Activated T-cell treated with anti-CD3 and anti-CD28 coated beads for 1 hour (primary cell): Measurements from ENCODE around the gene SETBP1.

ENCODE experiments used
- DNase-seq: peaks from one replicate; pipeline ENCODE4 v3.0.0-alpha.2; 2020; ENCODE audit warnings: low read depth

The SETBP1 gene

DNA sequence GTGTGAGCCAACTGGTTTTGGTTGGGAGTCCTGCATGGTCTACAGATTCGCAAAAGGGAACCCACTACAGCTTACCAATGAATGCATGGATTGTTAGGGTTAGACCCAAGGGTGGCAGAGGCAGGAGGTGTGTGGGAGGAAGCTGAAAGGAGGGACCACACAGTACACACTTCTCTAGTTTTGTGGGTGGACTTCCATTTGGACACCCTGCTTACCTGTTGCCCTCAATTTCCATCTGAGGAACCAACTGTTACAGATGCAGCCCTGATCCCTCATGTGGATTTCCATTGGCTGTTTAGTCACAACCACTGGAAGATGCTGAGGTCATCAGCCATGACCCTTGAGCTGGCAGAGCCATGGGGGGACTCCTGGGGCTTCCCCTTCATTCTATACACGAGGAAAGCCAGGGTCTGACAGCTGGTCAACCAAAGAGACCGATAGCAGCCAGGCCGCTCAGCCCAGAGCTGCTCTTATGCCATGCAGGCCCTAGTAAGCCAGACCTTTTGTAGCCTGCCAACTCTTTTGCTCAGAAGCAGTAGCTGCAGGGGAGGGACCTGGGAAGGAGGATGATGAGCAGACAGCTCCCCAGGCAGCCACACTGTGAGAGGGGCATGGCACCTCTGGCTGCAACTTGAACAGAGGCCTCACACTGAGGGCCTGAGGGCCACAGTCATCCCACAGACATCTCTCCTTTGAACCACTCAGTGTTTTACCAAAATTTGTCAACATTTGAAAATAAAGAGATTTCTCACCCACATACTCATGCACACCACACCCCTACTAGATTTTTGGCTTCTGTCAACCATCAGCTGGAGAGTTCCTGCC lies 162.1 kb downstream of the SETBP1 start:
- no peak for DNase-seq

DNA sequence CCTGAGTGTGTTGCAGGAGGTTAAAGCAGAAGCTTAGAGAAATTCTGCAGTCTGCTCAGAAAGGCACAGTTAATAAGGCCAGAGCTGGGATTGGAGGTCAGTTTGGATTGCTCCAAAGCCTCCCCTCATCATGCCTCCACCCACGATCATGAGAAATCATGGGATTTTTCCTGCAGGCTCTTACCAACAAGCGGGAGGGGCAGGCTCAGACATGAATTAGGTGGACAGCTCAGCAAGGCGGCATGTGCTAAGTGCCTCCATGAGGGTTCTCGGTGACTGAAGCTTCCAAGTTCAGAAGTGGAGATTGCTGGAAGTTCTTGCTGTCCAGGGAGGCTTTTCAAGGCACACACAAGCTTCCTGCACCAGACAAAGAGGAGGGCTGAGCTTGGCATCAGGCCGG lies 163.8 kb downstream of the SETBP1 start:
- DNase-seq: no peak

DNA sequence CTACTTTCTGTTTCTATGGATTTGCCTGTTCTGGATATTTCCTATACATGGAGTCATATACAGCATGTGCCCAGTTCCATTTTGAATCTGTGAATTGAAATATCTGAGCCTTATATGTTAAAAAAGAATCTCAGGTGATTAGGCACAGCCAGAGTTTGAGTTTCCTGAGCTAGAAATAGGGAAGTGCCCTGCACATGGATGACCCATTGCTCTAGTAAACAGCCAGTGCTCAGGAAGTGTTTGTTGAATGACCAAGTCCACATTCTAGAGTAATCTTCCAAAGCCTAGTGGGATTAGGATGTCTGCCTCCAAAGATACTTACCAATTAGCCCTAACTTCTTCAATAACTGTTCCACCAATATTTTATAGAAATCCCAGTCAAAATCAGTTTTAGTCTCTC lies 165.8 kb downstream of the SETBP1 start:
- no peak for DNase-seq

DNA sequence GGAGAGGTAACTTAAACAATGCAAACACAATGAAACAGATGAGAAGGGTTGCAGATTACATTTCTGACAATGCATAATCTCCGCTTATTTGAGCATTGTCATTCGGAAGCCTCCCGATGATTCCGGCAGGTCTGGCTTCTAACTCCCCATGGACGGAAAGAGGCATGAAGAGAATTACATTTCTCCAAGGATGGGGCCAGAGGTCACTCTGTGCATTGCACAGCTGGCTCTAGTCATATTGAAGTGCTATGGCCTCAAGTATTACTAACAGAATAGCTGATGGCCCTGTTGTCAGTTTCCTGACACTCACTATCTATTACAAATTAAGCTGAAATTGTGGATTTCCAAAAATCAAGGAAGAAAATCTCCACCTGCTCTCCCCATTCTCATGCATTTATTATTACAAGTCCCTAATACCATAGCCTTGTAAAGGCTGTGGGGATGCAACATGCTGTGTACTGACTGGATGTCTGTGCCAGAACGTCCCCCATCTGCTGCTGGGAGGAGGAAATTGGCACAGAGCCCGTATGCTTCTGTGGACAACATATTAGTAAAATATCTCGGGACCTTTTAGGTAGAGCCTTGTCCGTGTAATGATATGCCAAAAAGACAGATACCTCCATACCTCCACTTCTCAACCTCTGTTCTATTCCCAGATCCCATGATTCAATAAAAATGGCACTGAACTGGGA lies 168.1 kb downstream of the SETBP1 start:
- no peak for DNase-seq

- DNase-seq: no peak
These were observed 168.7 kb downstream of the SETBP1 start for GRCh38 chr18:44849361-44849760.

GRCh38 chr18:44850001-44850400 lies 169.3 kb downstream of the SETBP1 start:
- no peak for DNase-seq

DNA sequence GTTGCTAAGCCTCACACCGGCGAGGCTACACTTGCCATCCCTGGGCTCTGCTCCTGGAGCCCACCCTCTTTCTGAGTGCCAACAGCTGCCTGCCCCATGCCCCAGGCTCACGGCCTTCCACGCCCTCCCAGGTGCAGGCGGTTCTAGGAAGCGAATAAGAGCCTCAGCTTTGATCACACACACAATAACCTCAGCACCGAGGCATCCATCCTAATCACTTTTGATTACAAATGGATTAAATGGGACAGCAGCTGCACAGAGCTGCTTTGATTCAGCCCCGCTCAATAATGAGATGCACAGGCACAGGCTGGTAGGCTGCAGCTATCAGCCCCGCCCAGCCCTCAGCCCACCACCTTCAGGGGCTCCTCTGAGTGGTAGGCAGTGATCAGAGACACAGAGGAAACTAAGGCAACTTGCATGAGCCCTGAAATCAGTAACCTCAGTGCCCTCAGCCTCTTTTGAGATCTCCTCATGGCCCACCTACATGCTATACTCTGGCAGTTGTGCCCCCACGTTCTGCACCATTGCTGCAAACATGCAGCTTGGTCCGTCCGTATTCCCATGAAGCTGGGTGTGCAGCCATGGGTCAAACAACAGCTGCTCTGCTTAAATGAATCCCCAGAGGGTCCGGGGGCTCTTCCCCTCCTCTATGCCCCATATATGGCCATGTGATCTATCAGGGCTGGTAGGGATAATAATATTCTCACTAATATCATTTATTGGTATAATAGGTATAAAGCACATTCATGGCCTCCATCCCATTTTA lies 171.4 kb downstream of the SETBP1 start:
- no peak for DNase-seq

GRCh38 chr18:44852818-44853217 lies 172.1 kb downstream of the SETBP1 start:
- DNase-seq: no peak

- no peak for DNase-seq
These were observed 172.7 kb downstream of the SETBP1 start for GRCh38 chr18:44853430-44853829.

DNA sequence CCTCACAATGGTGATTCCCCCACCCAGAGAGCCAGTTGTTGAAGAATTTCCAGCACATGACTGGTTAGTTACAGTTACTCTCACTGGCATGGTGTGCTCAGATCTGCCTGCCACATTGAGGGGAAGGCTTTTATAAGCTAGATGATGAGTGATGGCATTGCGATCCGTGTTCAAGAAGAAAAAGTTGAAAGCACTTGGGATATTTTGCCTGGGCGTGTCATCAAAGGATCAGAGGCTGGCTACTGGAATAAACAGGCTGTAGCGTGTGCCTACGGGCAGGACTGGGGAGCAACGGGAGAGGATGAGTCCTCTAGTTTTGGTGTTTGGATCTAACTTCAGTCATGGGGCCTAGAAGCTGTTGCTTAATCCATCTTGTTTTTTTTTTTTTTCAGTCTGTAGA lies 175.0 kb downstream of the SETBP1 start:
- no peak for DNase-seq

GRCh38 chr18:44856157-44856556 lies 175.5 kb downstream of the SETBP1 start:
- DNase-seq: no peak

GRCh38 chr18:44857081-44857480 lies 176.4 kb downstream of the SETBP1 start:
- DNase-seq: no peak

- DNase-seq: no peak
These were observed 177.2 kb downstream of the SETBP1 start for GRCh38 chr18:44857744-44858491.

DNA sequence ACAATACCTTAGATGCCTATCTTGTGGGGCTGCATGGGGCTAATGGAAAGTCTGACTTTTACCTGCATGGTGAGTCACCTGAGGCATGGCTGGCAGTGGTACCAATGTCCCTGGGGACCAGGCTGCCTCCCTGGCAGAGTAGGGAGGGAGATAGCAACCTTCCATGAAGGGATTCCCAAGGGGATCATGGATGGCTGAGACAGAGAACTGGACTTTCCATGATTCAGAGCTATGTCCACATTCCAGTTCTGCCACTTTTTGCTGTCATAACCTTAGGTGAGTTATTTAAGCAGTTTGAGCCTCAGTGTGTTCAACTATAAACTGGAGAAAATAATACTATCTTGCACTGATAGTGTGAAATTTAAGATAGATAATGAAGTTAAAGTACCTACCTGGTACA lies 178.6 kb downstream of the SETBP1 start:
- DNase-seq: no peak

DNA sequence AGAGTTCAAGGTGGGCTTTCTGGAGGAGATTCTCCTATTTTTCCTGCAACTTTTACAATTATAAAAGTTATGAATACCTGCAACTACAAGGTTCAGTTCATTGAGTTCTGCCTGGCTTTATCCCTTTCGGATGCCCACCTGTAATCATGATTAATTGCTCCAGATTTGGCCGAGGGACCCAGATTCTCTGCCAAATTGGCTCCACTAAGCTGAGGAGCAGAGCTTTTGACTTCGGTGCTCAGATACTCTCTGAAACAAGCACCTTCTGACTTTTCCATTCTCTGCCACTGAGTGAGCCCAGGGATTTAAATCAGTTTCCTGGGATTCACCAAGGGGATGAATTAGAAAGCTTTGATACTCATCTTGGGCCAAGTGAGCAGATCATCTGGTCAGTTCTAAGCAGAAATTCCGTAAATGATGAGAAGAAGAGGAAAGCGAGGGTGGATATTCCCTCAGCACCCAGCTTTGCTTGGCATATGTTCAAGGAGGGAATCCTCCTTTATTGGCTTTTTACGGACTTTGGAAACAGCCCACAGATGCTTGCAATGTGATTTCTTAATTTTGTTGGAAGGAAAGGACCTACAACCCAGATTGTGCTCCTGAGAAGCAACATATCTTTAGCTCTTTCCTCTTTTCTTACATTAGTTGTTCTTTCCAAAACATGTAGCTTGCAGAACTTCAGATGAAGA lies 179.2 kb downstream of the SETBP1 start:
- no peak for DNase-seq

DNA sequence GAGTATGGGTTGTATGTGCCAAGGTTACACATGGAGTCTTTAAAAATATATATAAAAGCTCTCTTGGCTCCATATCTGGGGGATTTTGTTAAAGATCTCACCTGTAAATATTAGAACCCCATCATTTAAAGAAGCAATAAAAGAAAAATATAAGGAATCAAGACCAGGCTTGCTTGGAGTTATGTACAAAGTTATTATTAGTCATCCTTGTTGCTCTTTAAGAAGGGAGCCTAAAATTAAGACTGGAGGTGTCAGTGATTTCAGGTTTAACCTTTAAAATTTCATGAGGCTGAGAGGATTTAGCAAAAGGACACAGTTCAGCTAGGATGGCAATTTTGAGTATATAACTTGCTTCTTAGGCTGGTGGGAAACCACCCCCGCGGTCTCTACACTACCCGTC lies 181.4 kb downstream of the SETBP1 start:
- DNase-seq: no peak

- no peak for DNase-seq
These were observed 185.4 kb downstream of the SETBP1 start for GRCh38 chr18:44866103-44866502.

- DNase-seq: no peak
These were observed 188.8 kb downstream of the SETBP1 start for GRCh38 chr18:44869533-44869932.

DNA sequence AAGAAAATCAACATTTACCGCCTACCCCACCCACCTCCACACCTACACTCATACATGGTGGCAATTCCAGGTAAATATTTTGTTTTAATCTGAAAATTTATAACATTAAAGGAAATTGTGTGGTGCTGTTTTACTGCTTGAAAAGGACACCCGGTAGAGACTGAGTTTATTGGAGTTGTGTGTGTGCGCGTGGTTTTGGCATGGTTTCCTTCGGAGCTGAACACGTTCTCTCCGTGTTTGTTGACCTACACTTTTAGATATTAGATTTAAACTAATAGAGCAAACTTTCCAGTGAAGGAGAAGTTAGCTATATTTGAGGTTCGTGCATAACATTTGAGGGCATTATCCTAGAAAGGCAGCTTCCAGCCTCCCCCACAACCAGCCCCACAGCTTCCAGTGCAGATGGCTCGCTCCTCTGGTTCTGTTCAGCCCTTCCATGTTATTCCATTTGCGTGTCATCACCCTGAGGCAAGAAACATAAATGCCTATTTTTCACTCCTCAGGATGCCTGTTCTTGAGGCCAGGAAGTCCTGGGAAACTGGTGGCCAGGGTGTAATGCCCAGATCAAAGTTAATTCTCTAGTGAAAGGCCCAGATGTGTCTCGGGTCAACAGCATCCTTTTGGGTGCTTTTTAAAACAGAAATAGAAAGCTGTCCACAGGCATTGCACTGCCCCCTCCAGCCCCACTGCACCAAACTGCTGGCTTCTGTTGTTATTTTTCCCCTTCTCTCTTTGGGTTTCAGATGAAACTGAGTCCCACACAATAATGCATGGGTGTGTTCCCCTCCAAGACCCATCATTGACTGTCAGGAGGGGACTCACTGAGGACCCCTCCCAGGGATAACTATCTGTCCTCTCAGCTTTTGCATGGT lies 190.2 kb downstream of the SETBP1 start:
- no peak for DNase-seq

GRCh38 chr18:44871771-44872170 lies 191.1 kb downstream of the SETBP1 start:
- no peak for DNase-seq

DNA sequence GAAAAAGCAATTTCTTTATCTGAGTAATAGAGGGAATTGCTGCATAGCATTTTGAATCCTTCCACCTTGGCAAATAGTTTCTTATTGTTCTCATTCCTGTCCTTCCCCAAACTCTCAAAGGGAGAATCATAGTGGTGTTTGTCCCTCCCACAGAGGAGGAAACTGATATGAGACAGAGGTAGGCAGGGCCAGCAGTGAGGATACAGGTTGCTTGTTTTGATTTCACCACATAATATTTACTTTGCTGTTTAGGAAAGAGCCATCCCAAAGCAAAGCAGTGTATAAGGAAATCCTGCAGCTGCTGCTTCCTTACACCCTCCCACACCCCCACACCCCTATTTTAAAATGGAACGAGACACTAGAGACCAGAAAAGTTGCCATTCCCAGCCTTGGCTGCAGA lies 195.3 kb downstream of the SETBP1 start:
- no peak for DNase-seq
